Measurements from ENCODE around the gene BICD1. TPM values are rescaled to one million over a fixed set of nuclear protein-coding genes. Genes with fewer than 3 reads are reported as not detected.

The BICD1 gene
- total RNA-seq, 6 experiments from 2014 or later: 1.0 to 4.9 (median 2.1) TPM

DNA sequence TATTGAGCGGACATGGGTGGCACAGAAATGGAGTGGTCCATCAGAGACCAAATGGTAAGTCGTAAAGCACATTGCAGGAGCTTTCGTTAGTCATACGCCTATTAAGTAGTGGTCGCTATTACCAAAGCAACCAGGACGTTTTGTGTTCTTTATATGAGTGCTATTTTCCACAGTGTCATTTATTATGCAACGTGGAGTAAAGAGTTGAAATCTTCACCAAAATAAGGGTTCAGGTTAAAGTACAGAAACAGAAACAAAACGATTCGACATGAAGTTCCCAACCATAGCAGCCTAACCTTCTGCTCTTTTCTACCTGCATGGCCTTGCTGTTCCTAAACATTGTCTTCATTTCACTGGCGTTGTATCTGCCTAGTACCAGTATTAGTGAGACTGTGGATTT lies 272.6 kb downstream of the BICD1 start:
- Histone ChIP-seq H3K9me3 (no peaks in the 10 kb centered on the region), H3K27me3 (no peaks in the 10 kb centered on the region), H3K4me3 (no peak overlapping the region), H3K4me1 (no peaks in the 10 kb centered on the region), H3K36me3 (no peaks in the 10 kb centered on the region), H3K27ac (no peak overlapping the region)
- DNase-seq: no peak
- intact Hi-C loops (cut with DNase I): no loop called here
- ATAC-seq: peak in 2 of 4 donors; percentile 33 to 55
- 71% methylated on average over 10 of the region's 10 CpGs for WGBS (ENCODE audit: insufficient coverage, low coverage, low lambda C conversion rate, missing lambda C conversion rate)
- TF ChIP-seq, protein P1, sequence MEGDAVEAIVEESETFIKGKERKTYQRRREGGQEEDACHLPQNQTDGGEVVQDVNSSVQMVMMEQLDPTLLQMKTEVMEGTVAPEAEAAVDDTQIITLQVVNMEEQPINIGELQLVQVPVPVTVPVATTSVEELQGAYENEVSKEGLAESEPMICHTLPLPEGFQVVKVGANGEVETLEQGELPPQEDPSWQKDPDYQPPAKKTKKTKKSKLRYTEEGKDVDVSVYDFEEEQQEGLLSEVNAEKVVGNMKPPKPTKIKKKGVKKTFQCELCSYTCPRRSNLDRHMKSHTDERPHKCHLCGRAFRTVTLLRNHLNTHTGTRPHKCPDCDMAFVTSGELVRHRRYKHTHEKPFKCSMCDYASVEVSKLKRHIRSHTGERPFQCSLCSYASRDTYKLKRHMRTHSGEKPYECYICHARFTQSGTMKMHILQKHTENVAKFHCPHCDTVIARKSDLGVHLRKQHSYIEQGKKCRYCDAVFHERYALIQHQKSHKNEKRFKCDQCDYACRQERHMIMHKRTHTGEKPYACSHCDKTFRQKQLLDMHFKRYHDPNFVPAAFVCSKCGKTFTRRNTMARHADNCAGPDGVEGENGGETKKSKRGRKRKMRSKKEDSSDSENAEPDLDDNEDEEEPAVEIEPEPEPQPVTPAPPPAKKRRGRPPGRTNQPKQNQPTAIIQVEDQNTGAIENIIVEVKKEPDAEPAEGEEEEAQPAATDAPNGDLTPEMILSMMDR (IDR thresholded peaks at IDR 0.05): no peak
- TF ChIP-seq POLR2A (IDR thresholded peaks at IDR 0.05): no peak

DNA sequence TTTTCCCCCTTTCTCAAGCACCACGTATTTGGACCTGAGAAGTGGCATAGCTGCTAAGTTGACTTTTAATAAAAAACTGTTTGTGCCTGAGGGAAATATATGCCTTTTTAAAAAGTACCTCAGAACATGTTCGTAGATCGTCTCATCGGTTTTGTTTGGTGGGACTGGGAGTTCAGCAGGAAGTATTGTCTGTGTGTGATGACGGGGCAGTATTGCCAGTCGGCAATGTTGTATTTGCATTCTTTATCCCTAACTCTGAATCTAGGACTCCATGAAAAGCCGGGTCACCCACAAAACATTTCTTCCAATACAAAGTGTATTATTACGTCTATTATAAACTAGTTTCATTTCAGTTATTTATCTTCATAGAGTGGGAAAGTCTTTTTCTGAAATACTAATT lies 273.0 kb downstream of the BICD1 start:
- intact Hi-C loops (cut with DNase I): no loop called here
- DNase-seq: no peak
- H3K27me3 ChIP-seq: no peaks in the 10 kb centered on the region
- no peaks in the 10 kb centered on the region for H3K9me3 ChIP-seq
- H3K4me3 ChIP-seq: no peak overlapping the region
- no peak overlapping the region for H3K27ac ChIP-seq
- H3K36me3 ChIP-seq: no peaks in the 10 kb centered on the region
- ATAC-seq: no peak
- H3K4me1 ChIP-seq: no peaks in the 10 kb centered on the region
- TF ChIP-seq POLR2A (IDR thresholded peaks at IDR 0.05): no peak
- TF ChIP-seq, protein P1 (IDR thresholded peaks at IDR 0.05): no peak
- 68% methylated on average over 8 of the region's 8 CpGs for WGBS (ENCODE audit: insufficient coverage, low coverage, low lambda C conversion rate, missing lambda C conversion rate)

DNA sequence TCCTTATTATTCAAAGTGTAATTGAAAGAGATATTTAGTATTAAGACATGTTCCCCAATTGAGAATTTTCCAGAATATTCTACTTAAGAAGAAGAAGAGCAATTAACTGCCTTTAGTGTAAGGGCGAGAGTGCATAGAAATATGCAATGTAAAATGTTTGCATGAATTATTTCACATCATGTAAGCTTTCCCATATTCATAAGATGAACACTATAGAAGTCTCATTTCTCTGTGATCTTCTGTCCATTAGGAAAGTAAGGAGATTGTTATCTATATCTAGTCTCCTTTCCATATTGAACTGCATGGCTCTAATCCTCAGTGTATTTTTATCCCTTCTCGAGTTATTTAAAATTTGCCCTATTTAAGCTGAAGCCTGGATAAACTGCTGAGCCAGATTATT lies 275.6 kb downstream of the BICD1 start:
- H3K27me3 ChIP-seq: no peaks in the 10 kb centered on the region
- H3K36me3 ChIP-seq: no peaks in the 10 kb centered on the region
- TF ChIP-seq, protein P1 (IDR thresholded peaks at IDR 0.05): no peak
- no peak for TF ChIP-seq POLR2A (IDR thresholded peaks at IDR 0.05)
- intact Hi-C loops (cut with DNase I): no loop called here
- ATAC-seq: no peak
- no peak overlapping the region for H3K27ac ChIP-seq
- no peaks in the 10 kb centered on the region for H3K9me3 ChIP-seq
- H3K4me3 ChIP-seq: no peak overlapping the region
- no peak for DNase-seq
- no peaks in the 10 kb centered on the region for H3K4me1 ChIP-seq
- 90% methylated on average over 2 of the region's 2 CpGs for WGBS (ENCODE audit: insufficient coverage, low coverage, low lambda C conversion rate, missing lambda C conversion rate)

DNA sequence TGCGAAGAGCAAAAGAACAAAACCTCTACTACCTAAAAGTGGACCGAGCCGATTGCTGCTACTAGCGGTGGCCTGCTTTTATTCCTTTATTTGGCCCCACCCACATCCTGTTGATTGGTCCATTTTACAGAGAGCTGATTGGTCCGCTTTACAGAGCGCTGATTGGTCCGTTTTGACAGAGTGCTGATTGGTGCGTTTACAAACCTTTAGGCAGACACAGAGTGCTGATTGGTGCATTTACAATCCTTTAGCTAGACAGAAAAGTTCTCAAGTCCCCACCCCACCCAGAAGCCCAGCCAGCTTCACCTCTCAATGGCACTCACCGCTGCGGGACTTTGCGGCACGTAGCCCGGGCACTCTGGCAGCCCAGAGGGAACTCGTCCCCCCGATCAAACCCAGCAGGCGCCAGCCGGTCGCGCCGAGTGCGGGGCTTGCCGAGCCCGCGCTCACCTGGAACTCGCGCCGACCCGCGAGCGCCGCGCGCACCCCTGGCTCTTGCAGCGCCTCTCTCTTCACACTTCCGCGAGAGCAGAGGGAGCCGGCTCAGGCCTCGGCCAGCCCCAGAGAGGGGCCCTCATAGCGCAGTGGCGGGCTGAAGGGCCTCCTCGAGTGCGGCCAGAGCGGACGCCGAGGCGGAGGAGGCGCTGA lies 284.0 kb downstream of the BICD1 start:
- whole genome bisulfite sequencing (ENCODE audit: insufficient coverage, low coverage, low lambda C conversion rate, missing lambda C conversion rate): 65% methylated on average over 10 of the region's 47 CpGs
- peak; percentile 62 to 82 (median 77) for ATAC-seq

More for the DNA sequence above, 284.0 kb downstream of the BICD1 start:
- DNase-seq: peak; percentile 35 to 57 (median 48)
- H3K27ac ChIP-seq: no peak overlapping the region
- no peak for TF ChIP-seq POLR2A (IDR thresholded peaks at IDR 0.05)
- TF ChIP-seq, protein P1 (IDR thresholded peaks at IDR 0.05): no peak
- no peaks in the 10 kb centered on the region for H3K9me3 ChIP-seq
- intact Hi-C loops (cut with DNase I): no loop called here
- peak overlapping the region; percentile 13 to 52 (median 35) for H3K4me3 ChIP-seq
- H3K27me3 ChIP-seq: no peaks in the 10 kb centered on the region
- no peaks in the 10 kb centered on the region for H3K4me1 ChIP-seq
- H3K36me3 ChIP-seq: no peaks in the 10 kb centered on the region

Data from right lobe of liver (tissue), 6 donors.